Stimulated activated CD4-positive, alpha-beta T cell treated with anti-CD3 and anti-CD28 coated beads, Interleukin-12 subunit alpha, Interleukin-12 subunit beta, amount 100 ng/mL, for 48 hours (primary cell): ENCODE data around the gene MRPL55.
A peak's percentile ranks its signal among the peaks of the same experiment; 100 is the strongest.

Experiments used
- DNase-seq, 3 donors: peaks; one replicate each; pipeline ENCODE4 v3.0.0-alpha.2; 2020; ENCODE audit warnings: low read depth in 2 of 3, low spot score in 1 of 3

The MRPL55 gene

GRCh38 chr1:228087771-228088251 is 21.3 kb downstream of the MRPL55 start:
- no peak for DNase-seq

- DNase-seq, result no peak
These were observed 23.7 kb downstream of the MRPL55 start for GRCh38 chr1:228085287-228085951.

GRCh38 chr1:228084797-228085196 is 24.3 kb downstream of the MRPL55 start:
- no peak for DNase-seq

GRCh38 chr1:228084325-228084724 is 24.8 kb downstream of the MRPL55 start:
- no peak for DNase-seq

GRCh38 chr1:228083871-228084278 is 25.2 kb downstream of the MRPL55 start:
- DNase-seq, result no peak

GRCh38 chr1:228082918-228083870 is 25.9 kb downstream of the MRPL55 start:
- peak in 1 of 3 donors; percentile 12 for DNase-seq

GRCh38 chr1:228082214-228082917 is 26.7 kb downstream of the MRPL55 start, which contains the start of gene ARF1:
Gene ARF1, plus strand, starts transcription at chr1:228082708. Its CDS starts 14,407 bp downstream, at chr1:228097115.
- DNase-seq, result peak; percentile 86 to 87 (median 86)

GRCh38 chr1:228081578-228082213 is 27.4 kb downstream of the MRPL55 start:
- no peak for DNase-seq

- no peak for DNase-seq
These were observed 28.0 kb downstream of the MRPL55 start for GRCh38 chr1:228081144-228081543.

GRCh38 chr1:228079601-228080263 is 29.4 kb downstream of the MRPL55 start:
- no peak for DNase-seq

GRCh38 chr1:228079013-228079412 is 30.1 kb downstream of the MRPL55 start:
- DNase-seq, result no peak

- no peak for DNase-seq
These were observed 31.4 kb downstream of the MRPL55 start for GRCh38 chr1:228077565-228078330.

- no peak for DNase-seq
These were observed 32.2 kb downstream of the MRPL55 start for GRCh38 chr1:228076796-228077430.

GRCh38 chr1:228075801-228076271 is 33.3 kb downstream of the MRPL55 start:
- no peak for DNase-seq

- DNase-seq, result no peak
These were observed 34.0 kb downstream of the MRPL55 start for GRCh38 chr1:228074954-228075730.

- DNase-seq, result no peak
These were observed 35.1 kb downstream of the MRPL55 start for GRCh38 chr1:228073857-228074545.

GRCh38 chr1:228073061-228073856 is 35.8 kb downstream of the MRPL55 start:
- no peak for DNase-seq
